ENCODE data around the gene RFX1.

Gene RFX1

DNA sequence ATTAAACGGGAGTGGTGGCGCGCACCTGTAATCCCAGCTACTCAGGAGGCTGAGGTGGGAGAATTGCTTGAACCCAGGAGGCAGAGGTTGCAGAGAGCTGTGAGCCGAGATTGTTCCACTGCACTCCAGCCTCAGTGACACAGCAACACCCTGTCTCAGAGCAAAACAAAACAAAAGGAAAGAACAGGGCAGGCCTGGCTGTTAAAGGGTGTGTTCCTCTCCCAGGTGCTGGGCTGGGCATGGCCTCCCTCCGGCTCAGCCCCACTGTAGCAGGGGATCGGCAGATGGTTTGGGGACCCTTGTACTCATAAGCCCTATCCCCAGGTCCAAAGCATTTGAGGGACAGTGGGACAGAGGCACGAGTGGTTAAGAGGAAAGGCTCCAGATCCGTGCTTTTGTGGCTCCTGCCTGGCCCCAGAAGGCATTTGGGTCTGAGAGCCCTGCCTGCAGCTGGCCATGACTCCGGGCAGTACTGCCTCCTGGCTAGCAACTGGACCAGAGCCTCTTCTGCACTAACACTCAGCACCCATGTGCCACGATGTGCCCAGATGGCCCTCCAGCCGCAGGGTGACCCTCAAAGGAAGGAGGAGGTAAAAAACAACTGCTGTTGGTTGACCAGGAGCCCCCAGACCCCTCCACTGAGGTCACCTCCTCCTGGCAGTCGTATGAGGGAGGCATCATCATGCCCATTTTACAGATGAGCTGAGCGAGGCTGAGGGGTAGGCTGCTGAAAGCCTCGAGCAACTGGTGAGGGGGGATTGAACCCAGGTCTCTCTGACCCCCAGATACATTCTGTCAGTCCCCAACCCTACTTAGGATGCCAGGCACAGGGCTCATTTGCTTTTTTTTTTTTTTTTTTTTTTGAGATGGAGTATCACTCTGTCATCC lies 10.0 kb downstream of the RFX1 start:
- FAIRE-seq, result no peak

GRCh38 chr19:13995017-13995728 lies 10.9 kb downstream of the RFX1 start:
- no peak for FAIRE-seq

GRCh38 chr19:13993590-13994300 lies 12.4 kb downstream of the RFX1 start:
- no peak for FAIRE-seq

- no peak for FAIRE-seq
Observed at GRCh38 chr19:13992025-13992424, 14.1 kb downstream of the RFX1 start.

- FAIRE-seq, result no peak
Observed at GRCh38 chr19:13990085-13990484, 16.0 kb downstream of the RFX1 start.

GRCh38 chr19:13989487-13989886 lies 16.6 kb downstream of the RFX1 start:
- FAIRE-seq, result no peak

GRCh38 chr19:13987101-13987890 lies 18.8 kb downstream of the RFX1 start:
- no peak for FAIRE-seq

GRCh38 chr19:13986348-13986904 lies 19.7 kb downstream of the RFX1 start:
- FAIRE-seq, result no peak

GRCh38 chr19:13985771-13986347 lies 20.3 kb downstream of the RFX1 start:
- FAIRE-seq, result no peak

GRCh38 chr19:13984875-13985741 lies 21.0 kb downstream of the RFX1 start:
- no peak for FAIRE-seq

GRCh38 chr19:13984186-13984585 lies 21.9 kb downstream of the RFX1 start:
- FAIRE-seq, result no peak

- FAIRE-seq, result no peak
Observed at GRCh38 chr19:13983213-13983889, 22.8 kb downstream of the RFX1 start.

DNA sequence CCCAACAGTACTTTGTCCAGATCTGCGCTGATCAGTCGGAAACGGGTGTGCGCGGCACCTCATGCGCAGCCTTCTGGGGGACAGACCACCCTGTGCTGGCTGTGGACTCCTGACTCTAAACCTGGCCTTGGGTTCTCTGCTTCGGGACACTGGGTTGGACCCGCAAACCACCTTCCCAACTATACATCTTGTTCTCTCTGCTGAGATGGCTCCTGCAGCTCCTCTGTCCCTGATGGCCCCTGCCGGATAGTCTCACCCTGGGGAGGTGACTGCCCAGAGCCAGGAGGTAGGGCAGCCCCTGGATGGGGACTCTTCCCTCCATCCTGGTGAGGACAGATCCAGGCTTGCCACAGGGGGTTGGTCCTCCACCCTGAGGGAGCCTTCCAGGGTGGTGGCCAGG lies 23.3 kb downstream of the RFX1 start:
- no peak for FAIRE-seq

GRCh38 chr19:13981988-13982501 lies 24.1 kb downstream of the RFX1 start:
- no peak for FAIRE-seq

- FAIRE-seq, result no peak
Observed at GRCh38 chr19:13981467-13981866, 24.7 kb downstream of the RFX1 start.

DNA sequence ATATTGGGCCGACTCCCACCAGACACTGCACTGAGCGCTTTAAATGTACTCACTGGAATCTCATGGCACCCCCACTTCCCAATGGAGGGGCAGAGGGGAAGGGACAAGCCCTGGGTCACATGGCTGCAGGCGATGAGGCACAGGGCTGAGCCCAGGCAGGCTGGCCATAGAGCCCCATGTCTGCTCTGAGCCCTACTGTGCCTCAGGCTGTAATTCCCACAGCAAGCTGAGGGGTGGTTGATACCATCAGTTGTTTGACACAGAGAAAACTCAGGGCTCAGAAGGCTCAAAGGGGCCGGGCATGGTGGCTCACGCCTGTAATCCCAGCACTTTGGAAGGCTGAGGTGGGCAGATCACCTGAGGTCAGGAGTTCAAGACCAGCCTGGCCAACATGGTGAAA lies 25.1 kb downstream of the RFX1 start:
- FAIRE-seq, result no peak

GRCh38 chr19:13980340-13980739 lies 25.8 kb downstream of the RFX1 start:
- FAIRE-seq, result no peak

DNA sequence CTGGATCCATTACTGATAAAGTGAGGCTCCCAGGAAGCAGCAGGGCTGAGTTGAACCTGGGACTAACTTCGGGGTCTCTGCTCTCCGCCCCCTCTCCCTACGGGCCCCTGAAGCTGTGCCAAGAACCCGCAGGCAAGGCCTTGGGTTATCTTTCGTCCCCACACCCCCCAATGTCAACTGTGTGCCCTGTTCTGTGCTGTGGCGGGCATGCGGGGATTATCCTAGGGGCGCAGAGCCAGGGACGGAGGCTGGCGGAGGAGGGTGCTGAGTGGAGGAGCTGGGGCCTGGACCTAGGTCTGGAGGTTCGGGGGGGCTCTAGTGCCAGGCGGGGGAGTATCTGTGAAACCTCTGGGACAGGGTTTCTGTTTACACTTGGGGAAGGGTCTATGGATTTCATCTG lies 26.4 kb downstream of the RFX1 start:
- no peak for FAIRE-seq

GRCh38 chr19:13979244-13979615 lies 26.9 kb downstream of the RFX1 start:
- FAIRE-seq, result no peak
